Transverse colon (tissue), 4 donors: Measurements from ENCODE around the gene ZNF431.

Experiments
- EP300 ChIP-seq: sonication (generic); formaldehyde crosslinking; IDR thresholded peaks from one replicate; pipeline ENCODE4 v1.6.1; 2017; ENCODE audit warnings: antibody characterized with exemption, low read depth
- POLR2AphosphoS5 ChIP-seq, 3 donors: sonication (generic); formaldehyde crosslinking; IDR thresholded peaks; one replicate each; pipeline ENCODE4 v1.6.1; 2016; ENCODE audit warnings: antibody characterized with exemption in 3 of 3
- TF ChIP-seq, protein P1 (sequence below), 5 experiments: fragments of 200-600 bp in 3 of 5; fragments of 450-650 bp in 2 of 5; sonication (generic) in 3 of 5; IDR thresholded peaks; 1 replicate in 2 of 5; 2 replicates in 3 of 5; pipeline ENCODE4 v1.5.1; 2016 to 2017; ENCODE audit warnings: antibody characterized with exemption in 5 of 5, inconsistent platforms in 3 of 5, mild to moderate bottlenecking in 2 of 5, moderate library complexity in 1 of 5

DNA sequence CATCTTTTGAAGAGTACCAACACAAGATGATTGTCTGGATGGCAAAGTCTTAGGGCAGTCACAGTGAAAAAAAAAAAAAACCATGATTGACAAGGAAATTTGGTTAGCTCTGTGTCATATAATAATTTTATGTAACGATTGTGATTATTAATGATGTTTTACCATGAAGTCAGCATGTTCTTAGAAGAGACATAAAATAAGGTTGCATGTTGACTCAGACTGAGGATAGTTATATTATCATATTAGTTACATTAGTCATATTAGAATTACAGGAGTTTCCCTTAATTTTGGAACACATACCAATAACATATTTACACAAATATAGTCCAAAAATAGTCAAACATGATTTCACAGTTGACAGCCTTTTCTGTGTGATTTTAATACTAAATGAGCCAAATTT is 5.7 kb downstream of the ZNF431 start:
- TF ChIP-seq POLR2AphosphoS5 (IDR thresholded peaks at IDR 0.05) (no peak), EP300 (no peak)
- TF ChIP-seq, protein P1, sequence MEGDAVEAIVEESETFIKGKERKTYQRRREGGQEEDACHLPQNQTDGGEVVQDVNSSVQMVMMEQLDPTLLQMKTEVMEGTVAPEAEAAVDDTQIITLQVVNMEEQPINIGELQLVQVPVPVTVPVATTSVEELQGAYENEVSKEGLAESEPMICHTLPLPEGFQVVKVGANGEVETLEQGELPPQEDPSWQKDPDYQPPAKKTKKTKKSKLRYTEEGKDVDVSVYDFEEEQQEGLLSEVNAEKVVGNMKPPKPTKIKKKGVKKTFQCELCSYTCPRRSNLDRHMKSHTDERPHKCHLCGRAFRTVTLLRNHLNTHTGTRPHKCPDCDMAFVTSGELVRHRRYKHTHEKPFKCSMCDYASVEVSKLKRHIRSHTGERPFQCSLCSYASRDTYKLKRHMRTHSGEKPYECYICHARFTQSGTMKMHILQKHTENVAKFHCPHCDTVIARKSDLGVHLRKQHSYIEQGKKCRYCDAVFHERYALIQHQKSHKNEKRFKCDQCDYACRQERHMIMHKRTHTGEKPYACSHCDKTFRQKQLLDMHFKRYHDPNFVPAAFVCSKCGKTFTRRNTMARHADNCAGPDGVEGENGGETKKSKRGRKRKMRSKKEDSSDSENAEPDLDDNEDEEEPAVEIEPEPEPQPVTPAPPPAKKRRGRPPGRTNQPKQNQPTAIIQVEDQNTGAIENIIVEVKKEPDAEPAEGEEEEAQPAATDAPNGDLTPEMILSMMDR (IDR thresholded peaks at IDR 0.05), result no peak
